SK-N-MC (cell line): ENCODE measurements around the gene CCN5.

Experiments
- DNase-seq: peaks from one replicate; pipeline ENCODE4 v3.0.0-alpha.2; 2011; ENCODE audit warnings: low read depth, low spot score
- H3K27ac ChIP-seq: fragments of 200-600 bp; sonication (generic); 2 replicates; pipeline ENCODE4 v1.5.1; 2016; ENCODE audit warnings: mixed run types
- H3K36me3 ChIP-seq: fragments of 200-600 bp; sonication (generic); 2 replicates; pipeline ENCODE4 v1.6.1; 2017; ENCODE audit warnings: antibody characterized with exemption, low read length, mixed read lengths; ENCODE audit not compliant: insufficient read depth
- H3K4me3 ChIP-seq: fragments of 200-600 bp; sonication (generic); 2 replicates; pipeline ENCODE4 v1.5.1; 2016
- H3K9ac ChIP-seq: fragments of 200-600 bp; sonication (generic); 2 replicates; pipeline ENCODE4 v1.8.0; 2017; ENCODE audit warnings: mixed run types, mixed read lengths; ENCODE audit not compliant: insufficient read length
- H3K9me3 ChIP-seq: fragments of 200-600 bp; sonication (generic); 2 replicates; pipeline ENCODE4 v1.6.1; 2017; ENCODE audit warnings: low read depth, mild to moderate bottlenecking, antibody characterized with exemption, low read length, moderate library complexity, mixed read lengths
- EZH2 ChIP-seq: fragments of 200-600 bp; sonication (generic); IDR thresholded peaks from one replicate; pipeline ENCODE4 v1.6.1; 2017; ENCODE audit warnings: antibody characterized with exemption
- FOXP2 ChIP-seq: optimal IDR thresholded peaks from 2 replicates; pipeline ENCODE3; 2011; ENCODE audit warnings: mild to moderate bottlenecking, moderate library complexity; ENCODE audit not compliant: insufficient read depth; ENCODE audit errors: extremely low read length, control extremely low read depth
- POLR2AphosphoS5 ChIP-seq: IDR thresholded peaks from 2 replicates; pipeline ENCODE4 v1.6.1; 2012; ENCODE audit warnings: mild to moderate bottlenecking, low read depth, low read length, borderline replicate concordance

Gene CCN5

DNA sequence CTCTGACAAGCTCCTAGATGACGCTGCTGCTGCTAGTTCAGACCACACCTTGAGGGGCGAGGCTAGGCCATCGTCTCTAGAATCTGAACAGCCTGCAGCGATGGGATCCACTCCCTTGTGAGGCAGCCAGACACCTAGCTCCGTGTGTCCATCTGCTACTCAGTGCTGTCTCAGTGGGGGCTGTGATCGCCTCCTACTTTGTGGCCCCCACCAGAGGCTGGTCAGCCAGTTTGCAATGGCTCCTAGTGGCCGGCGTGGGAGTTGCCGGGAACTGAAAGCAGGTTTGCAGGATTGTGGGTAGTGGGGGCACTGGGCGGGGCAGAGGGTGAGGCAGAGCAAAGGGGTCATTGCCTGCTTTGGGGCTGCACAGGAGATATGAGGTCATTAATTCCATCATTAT lies 2.8 kb downstream of the CCN5 start:
- H3K27ac ChIP-seq = no peak overlapping the region
- no peak overlapping the region for H3K9ac ChIP-seq
- no peaks in the 10 kb centered on the region for H3K36me3 ChIP-seq
- H3K9me3 ChIP-seq = no peaks in the 10 kb centered on the region
- H3K4me3 ChIP-seq = no peak overlapping the region
- no peak for DNase-seq
- TF ChIP-seq POLR2AphosphoS5 = no peak
- TF ChIP-seq FOXP2 = no peak
- no peak for TF ChIP-seq EZH2

DNA sequence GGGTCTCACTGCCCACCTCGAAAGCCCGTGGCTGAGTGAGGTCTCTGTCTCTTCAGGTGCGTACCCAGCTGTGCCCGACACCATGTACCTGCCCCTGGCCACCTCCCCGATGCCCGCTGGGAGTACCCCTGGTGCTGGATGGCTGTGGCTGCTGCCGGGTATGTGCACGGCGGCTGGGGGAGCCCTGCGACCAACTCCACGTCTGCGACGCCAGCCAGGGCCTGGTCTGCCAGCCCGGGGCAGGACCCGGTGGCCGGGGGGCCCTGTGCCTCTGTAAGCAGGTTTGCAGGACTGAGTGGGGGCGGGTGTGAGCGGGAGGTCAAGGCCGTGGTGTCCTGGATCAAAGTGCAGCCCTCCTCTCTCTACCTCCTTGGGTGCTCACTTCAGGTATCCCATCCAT lies 4.7 kb downstream of the CCN5 start:
- no peak overlapping the region for H3K27ac ChIP-seq
- TF ChIP-seq POLR2AphosphoS5 (no peak), FOXP2 (no peak), EZH2 (no peak)

DNA sequence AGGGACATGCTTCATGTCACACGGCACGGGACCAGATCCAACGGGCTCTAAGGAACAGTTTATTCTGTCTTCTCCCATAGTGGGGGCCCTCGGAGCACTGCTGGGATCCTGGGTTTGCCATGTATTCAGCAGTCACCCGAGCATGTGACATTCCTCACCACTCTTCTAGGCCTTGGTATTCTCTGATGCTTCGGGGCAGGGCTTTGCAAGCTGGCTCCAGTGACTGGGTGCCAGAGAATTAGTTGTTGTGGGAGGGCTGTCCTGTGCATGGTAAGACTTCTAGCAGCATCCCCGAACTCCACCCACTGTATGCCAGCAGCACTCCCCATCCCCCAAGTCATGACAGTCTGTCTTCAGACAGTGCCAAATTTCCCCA lies 5.4 kb downstream of the CCN5 start:
- peak overlapping the region; percentile 40 for H3K4me3 ChIP-seq
- no peak overlapping the region for H3K9ac ChIP-seq
- TF ChIP-seq FOXP2 (no peak), POLR2AphosphoS5 (no peak)
- peak overlapping the region; percentile 19; the same call in 1 of the 2 replicates for H3K27ac ChIP-seq
- H3K9me3 ChIP-seq = no peaks in the 10 kb centered on the region
- DNase-seq = no peak
- no peaks in the 10 kb centered on the region for H3K36me3 ChIP-seq

More for the DNA sequence above, 4.7 kb downstream of the CCN5 start:
- Histone ChIP-seq H3K9ac (no peak overlapping the region), H3K36me3 (no peaks in the 10 kb centered on the region), H3K4me3 (no peak overlapping the region), H3K9me3 (no peaks in the 10 kb centered on the region)
- DNase-seq = no peak

DNA sequence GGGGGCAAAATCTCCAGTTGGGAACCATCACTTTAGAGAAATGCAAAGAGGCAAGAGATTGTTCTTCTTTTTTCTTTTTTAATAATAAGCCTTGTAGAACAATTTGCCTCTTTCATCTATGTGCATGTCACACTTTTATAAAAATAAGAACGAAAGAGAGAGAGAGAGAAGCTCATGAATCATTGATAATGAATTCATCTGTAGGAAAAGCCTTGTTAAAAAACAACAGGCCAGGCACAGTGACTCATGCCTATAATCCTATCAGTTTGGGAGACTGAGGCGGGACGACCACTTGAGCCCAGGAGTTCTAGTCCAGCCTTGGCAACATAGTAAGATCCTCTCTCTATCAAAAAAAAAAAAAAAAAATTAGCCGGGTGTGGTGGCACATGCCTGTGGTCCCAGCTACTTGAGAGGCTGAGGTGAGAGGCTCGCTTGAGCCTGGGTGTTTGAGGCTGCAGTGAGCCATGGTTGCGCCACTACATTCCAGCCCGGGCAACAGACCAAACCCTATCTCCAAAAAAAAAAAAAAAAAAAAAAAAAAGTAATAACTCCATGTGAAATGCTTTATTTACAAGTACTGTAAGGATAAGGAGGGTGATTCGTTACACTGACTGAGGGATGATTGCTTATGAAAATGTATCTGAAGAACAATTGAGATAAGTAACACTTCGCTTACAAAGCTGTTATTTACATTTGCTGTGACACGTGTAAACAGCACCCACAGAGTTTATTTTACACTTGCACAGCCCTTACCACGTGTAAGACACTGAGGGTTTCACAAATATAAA lies 6.0 kb downstream of the CCN5 start:
- DNase-seq = no peak
- TF ChIP-seq FOXP2 (no peak), POLR2AphosphoS5 (no peak), EZH2 (no peak)
- Histone ChIP-seq H3K9me3 (no peaks in the 10 kb centered on the region), H3K4me3 (peak overlapping the region; percentile 40), H3K9ac (no peak overlapping the region), H3K27ac (peak overlapping the region; percentile 19; the same call in 1 of the 2 replicates), H3K36me3 (no peaks in the 10 kb centered on the region)

DNA sequence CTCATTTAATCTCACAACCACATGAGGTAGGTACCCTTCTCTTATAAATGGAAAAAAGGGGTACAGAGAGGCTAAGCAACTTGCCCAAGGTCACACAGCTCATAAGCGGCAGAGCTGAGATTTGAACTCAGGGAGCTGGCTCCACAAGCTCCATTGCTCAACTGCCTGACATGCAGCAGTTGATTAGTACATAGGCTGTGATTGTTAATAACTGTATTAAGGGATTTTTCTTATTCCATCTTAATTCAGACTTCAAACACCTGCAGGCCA lies 6.6 kb downstream of the CCN5 start:
- H3K4me3 ChIP-seq = no peak overlapping the region
- DNase-seq = no peak
- no peaks in the 10 kb centered on the region for H3K9me3 ChIP-seq
- H3K36me3 ChIP-seq = no peaks in the 10 kb centered on the region
- TF ChIP-seq EZH2 (no peak), FOXP2 (no peak), POLR2AphosphoS5 (no peak)
- no peak overlapping the region for H3K27ac ChIP-seq
- no peak overlapping the region for H3K9ac ChIP-seq

DNA sequence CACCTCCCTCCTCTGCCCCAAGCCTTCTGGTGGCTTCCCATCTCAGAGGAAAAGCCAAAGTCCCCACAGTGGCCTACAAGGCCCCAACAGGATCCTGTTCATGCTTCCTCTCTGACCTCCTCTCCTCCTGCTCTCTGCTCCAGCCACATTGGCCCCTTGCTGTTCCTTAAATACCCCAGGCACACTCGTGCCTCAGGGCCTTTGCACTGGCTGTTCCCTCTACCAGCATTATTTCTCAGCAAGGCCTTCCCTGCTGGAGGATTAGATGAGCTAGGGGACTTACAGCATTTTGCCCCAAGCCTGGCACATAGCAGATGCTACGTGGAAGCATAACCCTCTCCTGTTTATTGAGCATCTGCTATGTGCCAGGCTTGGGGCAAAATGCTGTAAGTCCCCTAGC lies 7.8 kb downstream of the CCN5 start:
- Histone ChIP-seq H3K9ac (no peak overlapping the region), H3K36me3 (no peaks in the 10 kb centered on the region), H3K9me3 (no peaks in the 10 kb centered on the region), H3K27ac (no peak overlapping the region), H3K4me3 (no peak overlapping the region)
- TF ChIP-seq POLR2AphosphoS5 = no peak
- TF ChIP-seq FOXP2 = no peak
- no peak for TF ChIP-seq EZH2
- DNase-seq = no peak

DNA sequence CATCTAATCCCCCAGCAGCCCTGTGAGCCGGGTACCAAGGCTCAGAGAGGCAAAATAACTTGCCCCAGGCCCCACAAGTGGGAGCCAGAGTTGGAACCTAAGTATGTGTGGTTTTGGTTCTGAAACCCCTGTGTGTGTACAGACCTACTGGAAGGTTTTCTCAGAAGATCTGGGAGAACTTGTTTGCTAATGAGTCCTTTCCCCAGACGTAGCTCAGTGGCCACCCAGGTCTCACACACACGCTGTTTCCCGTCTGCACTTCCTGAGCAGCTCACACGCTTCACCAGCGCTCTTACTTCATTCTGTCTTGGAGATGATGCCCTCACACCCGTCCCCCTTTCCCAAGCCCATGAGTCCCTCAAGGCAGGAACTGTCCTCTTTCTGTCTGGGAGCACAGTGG lies 8.2 kb downstream of the CCN5 start:
- no peaks in the 10 kb centered on the region for H3K36me3 ChIP-seq
- H3K9me3 ChIP-seq = no peaks in the 10 kb centered on the region
- TF ChIP-seq EZH2 (no peak), POLR2AphosphoS5 (no peak), FOXP2 (no peak)
- no peak overlapping the region for H3K9ac ChIP-seq
- no peak overlapping the region for H3K27ac ChIP-seq
- no peak for DNase-seq
- no peak overlapping the region for H3K4me3 ChIP-seq

DNA sequence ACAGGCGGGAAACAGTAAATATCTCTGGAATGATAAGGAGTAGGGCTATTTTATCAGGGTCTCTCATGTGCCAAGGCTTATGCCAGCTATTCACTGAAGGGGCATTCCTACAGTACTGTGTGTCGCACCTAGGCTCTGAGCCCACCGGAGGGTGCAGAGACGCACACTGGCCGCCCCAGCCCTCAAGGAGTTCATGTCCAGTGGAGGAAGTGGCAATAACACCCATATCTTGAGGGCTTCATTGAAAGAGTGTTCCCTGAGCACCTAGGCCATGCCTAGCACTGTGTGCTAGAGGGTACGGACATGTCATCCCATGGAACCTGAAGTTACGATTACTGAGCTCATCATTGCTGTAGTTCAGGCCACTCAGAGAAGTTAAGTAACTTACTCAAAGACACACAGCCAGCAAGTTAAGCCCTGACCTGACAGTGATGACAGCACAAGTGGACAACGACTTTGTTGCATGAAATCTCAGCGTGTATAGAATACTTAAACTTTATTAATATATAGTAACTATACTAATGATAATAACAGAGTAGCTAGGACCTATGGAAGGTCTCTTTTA lies 8.7 kb downstream of the CCN5 start:
- H3K9me3 ChIP-seq = no peaks in the 10 kb centered on the region
- no peaks in the 10 kb centered on the region for H3K36me3 ChIP-seq
- no peak for TF ChIP-seq EZH2
- TF ChIP-seq FOXP2 = no peak
- TF ChIP-seq POLR2AphosphoS5 = no peak
- no peak overlapping the region for H3K27ac ChIP-seq
- DNase-seq = no peak
- no peak overlapping the region for H3K9ac ChIP-seq
- H3K4me3 ChIP-seq = no peak overlapping the region

DNA sequence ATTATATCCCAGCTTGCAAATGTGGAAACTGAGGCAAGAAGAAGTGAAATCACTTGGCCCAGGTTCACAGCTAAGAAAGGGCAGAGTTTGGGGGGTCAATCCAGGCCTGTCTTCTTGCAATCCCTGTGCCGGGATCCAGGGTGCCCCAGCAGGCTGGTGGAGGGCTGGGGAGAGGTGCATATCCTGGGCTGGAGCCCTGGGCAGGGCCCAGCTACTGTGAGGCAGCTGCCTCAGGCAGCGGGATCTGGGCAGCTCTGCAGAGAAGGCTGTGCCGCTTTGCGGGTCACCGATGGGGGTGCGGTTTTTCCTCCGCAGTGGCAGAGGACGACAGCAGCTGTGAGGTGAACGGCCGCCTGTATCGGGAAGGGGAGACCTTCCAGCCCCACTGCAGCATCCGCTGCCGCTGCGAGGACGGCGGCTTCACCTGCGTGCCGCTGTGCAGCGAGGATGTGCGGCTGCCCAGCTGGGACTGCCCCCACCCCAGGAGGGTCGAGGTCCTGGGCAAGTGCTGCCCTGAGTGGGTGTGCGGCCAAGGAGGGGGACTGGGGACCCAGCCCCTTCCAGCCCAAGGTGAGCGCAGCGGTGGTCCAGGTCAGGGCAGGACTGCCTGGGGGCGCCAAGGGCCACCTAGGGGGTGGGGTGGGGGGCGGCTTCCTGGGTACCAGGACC lies 9.4 kb downstream of the CCN5 start:
- DNase-seq = no peak
- H3K9me3 ChIP-seq = no peaks in the 10 kb centered on the region
- H3K9ac ChIP-seq = no peak overlapping the region
- no peaks in the 10 kb centered on the region for H3K36me3 ChIP-seq
- no peak overlapping the region for H3K27ac ChIP-seq
- TF ChIP-seq FOXP2 = no peak
- no peak for TF ChIP-seq EZH2
- H3K4me3 ChIP-seq = no peak overlapping the region
